Measurements from ENCODE around the gene MAP2.

The MAP2 gene

DNA sequence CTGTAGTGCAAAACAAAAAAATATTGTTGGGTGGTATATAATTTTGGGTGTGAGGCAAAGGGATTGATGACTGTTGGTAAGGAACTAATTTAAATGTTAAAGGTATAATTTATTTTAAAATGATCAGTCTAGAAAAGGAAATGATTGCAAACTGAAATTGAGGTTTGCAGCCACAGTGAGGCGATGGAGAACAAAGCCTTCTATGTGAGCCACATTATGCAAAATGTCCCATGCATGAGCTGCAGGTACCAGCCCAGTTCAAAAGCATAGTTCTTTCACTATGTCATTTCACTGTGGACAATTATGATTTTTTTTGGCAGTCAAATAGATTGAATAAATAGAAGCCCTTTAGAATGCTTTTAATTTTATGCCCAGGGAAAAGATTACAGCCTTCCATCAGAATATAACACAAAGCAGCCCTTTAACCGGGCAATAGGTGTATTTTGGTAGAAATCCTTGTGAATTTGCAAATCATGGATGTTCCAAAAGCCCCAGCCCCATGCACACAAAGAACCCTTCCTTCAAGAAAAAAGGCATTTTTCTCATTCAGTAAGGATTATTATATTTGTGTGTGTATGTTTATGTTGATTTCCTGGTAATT lies 1.7 kb downstream of the MAP2 start:
- peak; percentile 73 for DNase-seq
- no peak overlapping the region for H2BK5ac ChIP-seq (ENCODE audit: low read length)
- H2BK120ac ChIP-seq (ENCODE audit: low read depth, low read length) = no peak overlapping the region
- WGBS (ENCODE audit: extremely low coverage, insufficient coverage, low lambda C conversion rate) = no CpG with 5 or more reads among the region's 2 CpGs
- no peak overlapping the region for H2AK5ac ChIP-seq (ENCODE audit: low read length)
- no peak overlapping the region for H3K27ac ChIP-seq (ENCODE audit: low read depth, low read length)
- H3K18ac ChIP-seq (ENCODE audit: low read length) = no peak overlapping the region
- no peak overlapping the region for H3K4me3 ChIP-seq (ENCODE audit: low read length)
- no peaks in the 10 kb centered on the region for H3K36me3 ChIP-seq (ENCODE audit: control insufficient read depth, insufficient read depth, low read length)
- H3K27me3 ChIP-seq (ENCODE audit: insufficient read depth, low read length, poor library complexity) = no peaks in the 10 kb centered on the region
- H3K79me1 ChIP-seq (ENCODE audit: low read length) = no peaks in the 10 kb centered on the region
- H4K8ac ChIP-seq (ENCODE audit: low read depth, low read length) = no peak overlapping the region
- H3K23ac ChIP-seq (ENCODE audit: low read length) = no peak overlapping the region
- no peaks in the 10 kb centered on the region for H3K79me2 ChIP-seq (ENCODE audit: control insufficient read depth, insufficient read depth, low read length)
- H2BK15ac ChIP-seq (replicated peaks; ENCODE audit: low read depth) = no peak overlapping the region
- no peak overlapping the region for H3K9ac ChIP-seq (ENCODE audit: low read length)
- no peak overlapping the region for H3K4ac ChIP-seq (ENCODE audit: low read depth, low read length)
- no peak overlapping the region for H3K4me2 ChIP-seq (ENCODE audit: low read length)
- no peaks in the 10 kb centered on the region for H3K4me1 ChIP-seq (ENCODE audit: control insufficient read depth, low read depth, low read length)
- no peak overlapping the region for H4K5ac ChIP-seq (ENCODE audit: low read length)
- H3K56ac ChIP-seq (ENCODE audit: low read length) = no peak overlapping the region

DNA sequence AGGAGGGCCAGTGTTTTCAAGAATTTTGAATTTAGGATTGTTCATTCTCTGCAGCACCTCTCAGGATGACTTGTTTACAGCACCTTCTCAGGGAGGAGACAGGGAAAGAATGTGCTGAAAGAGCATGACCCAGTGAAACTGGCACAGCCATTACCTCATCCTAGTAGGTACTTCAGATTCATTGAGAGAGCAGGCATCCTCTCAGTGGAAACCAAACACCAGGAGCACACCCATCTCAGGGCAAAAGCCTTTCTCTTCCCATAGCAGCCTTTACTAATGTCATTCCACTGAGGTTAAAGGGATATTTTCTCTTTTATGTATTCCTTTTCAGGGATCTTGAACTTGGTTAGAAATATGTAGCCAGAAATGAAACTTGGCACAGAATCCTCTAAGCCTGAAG lies 2.6 kb downstream of the MAP2 start:
- Histone ChIP-seq H3K4me3 (ENCODE audit: low read length) (no peak overlapping the region), H3K4me2 (ENCODE audit: low read length) (no peak overlapping the region), H3K23ac (ENCODE audit: low read length) (no peak overlapping the region), H3K4ac (ENCODE audit: low read depth, low read length) (no peak overlapping the region), H3K36me3 (ENCODE audit: control insufficient read depth, insufficient read depth, low read length) (no peaks in the 10 kb centered on the region), H3K27ac (ENCODE audit: low read depth, low read length) (no peak overlapping the region), H2BK120ac (ENCODE audit: low read depth, low read length) (no peak overlapping the region), H4K8ac (ENCODE audit: low read depth, low read length) (no peak overlapping the region), H2BK15ac (replicated peaks; ENCODE audit: low read depth) (no peak overlapping the region), H3K79me1 (ENCODE audit: low read length) (no peaks in the 10 kb centered on the region), H2AK5ac (ENCODE audit: low read length) (no peak overlapping the region), H3K27me3 (ENCODE audit: insufficient read depth, low read length, poor library complexity) (no peaks in the 10 kb centered on the region), H3K56ac (ENCODE audit: low read length) (no peak overlapping the region), H3K9ac (ENCODE audit: low read length) (no peak overlapping the region), H4K5ac (ENCODE audit: low read length) (no peak overlapping the region), H3K18ac (ENCODE audit: low read length) (no peak overlapping the region), H2BK5ac (ENCODE audit: low read length) (no peak overlapping the region), H3K79me2 (ENCODE audit: control insufficient read depth, insufficient read depth, low read length) (no peaks in the 10 kb centered on the region), H3K4me1 (ENCODE audit: control insufficient read depth, low read depth, low read length) (no peaks in the 10 kb centered on the region)
- peak; percentile 96 for DNase-seq

DNA sequence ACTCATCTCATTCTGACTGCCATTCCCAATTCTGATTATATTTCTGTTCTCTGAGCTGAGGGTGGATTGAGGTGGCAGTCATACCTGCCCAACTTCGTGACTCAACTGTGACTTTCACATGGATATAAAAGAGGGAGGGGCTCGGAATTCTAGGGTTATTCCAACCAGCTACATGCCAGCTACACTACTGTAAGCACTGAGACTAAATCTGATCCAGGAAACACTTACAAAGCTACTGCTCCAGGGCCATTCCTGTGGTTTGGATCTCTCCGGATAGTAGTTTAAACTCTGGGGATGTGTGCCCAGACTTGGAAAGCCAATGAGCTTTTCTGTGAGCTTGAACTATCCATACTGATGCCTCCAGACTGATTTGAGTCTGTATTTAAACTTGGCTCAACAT lies 7.9 kb downstream of the MAP2 start:
- no CpG with 5 or more reads among the region's 3 CpGs for WGBS (ENCODE audit: extremely low coverage, insufficient coverage, low lambda C conversion rate)
- Histone ChIP-seq H2BK120ac (ENCODE audit: low read depth, low read length) (no peak overlapping the region), H2BK15ac (replicated peaks; ENCODE audit: low read depth) (no peak overlapping the region), H3K4me1 (ENCODE audit: control insufficient read depth, low read depth, low read length) (no peaks in the 10 kb centered on the region), H3K9ac (ENCODE audit: low read length) (no peak overlapping the region), H3K79me2 (ENCODE audit: control insufficient read depth, insufficient read depth, low read length) (no peaks in the 10 kb centered on the region), H3K36me3 (ENCODE audit: control insufficient read depth, insufficient read depth, low read length) (no peaks in the 10 kb centered on the region), H4K5ac (ENCODE audit: low read length) (no peak overlapping the region), H3K4me2 (ENCODE audit: low read length) (no peak overlapping the region), H3K4me3 (ENCODE audit: low read length) (no peak overlapping the region), H3K56ac (ENCODE audit: low read length) (no peak overlapping the region), H3K18ac (ENCODE audit: low read length) (no peak overlapping the region), H2BK5ac (ENCODE audit: low read length) (no peak overlapping the region), H3K23ac (ENCODE audit: low read length) (no peak overlapping the region), H3K79me1 (ENCODE audit: low read length) (no peaks in the 10 kb centered on the region), H3K27ac (ENCODE audit: low read depth, low read length) (no peak overlapping the region), H3K27me3 (ENCODE audit: insufficient read depth, low read length, poor library complexity) (no peaks in the 10 kb centered on the region), H3K4ac (ENCODE audit: low read depth, low read length) (no peak overlapping the region), H2AK5ac (ENCODE audit: low read length) (no peak overlapping the region), H4K8ac (ENCODE audit: low read depth, low read length) (no peak overlapping the region)
- peak; percentile 44 for DNase-seq

DNA sequence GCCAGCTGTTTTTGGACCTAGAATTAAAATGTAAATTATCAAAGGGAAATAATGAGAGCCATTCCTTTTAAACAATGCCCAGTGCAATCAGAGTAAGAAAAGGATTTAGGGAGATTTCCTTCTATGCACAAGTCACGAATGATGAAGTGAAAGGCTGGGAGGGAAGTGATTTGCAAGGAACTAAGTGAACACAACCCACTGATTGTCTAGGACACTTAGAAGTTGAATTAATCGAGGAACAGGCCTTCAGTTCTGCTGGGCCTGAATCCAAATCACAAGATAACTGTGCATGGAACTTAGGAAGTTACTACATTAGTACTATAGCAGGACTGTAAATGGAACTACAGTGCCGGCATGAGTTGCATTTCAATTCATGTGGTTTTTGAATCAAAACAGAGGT lies 17.7 kb downstream of the MAP2 start:
- H3K18ac ChIP-seq (ENCODE audit: low read length) = no peak overlapping the region
- no peak overlapping the region for H3K4ac ChIP-seq (ENCODE audit: low read depth, low read length)
- no peaks in the 10 kb centered on the region for H3K79me2 ChIP-seq (ENCODE audit: control insufficient read depth, insufficient read depth, low read length)
- no peak for DNase-seq
- no peak overlapping the region for H3K9ac ChIP-seq (ENCODE audit: low read length)
- no peak overlapping the region for H2BK15ac ChIP-seq (replicated peaks; ENCODE audit: low read depth)
- no peak overlapping the region for H2BK120ac ChIP-seq (ENCODE audit: low read depth, low read length)
- no peak overlapping the region for H3K27ac ChIP-seq (ENCODE audit: low read depth, low read length)
- no peak overlapping the region for H4K8ac ChIP-seq (ENCODE audit: low read depth, low read length)
- H2BK5ac ChIP-seq (ENCODE audit: low read length) = no peak overlapping the region
- no peaks in the 10 kb centered on the region for H3K36me3 ChIP-seq (ENCODE audit: control insufficient read depth, insufficient read depth, low read length)
- no peaks in the 10 kb centered on the region for H3K79me1 ChIP-seq (ENCODE audit: low read length)
- no peak overlapping the region for H3K23ac ChIP-seq (ENCODE audit: low read length)
- H3K4me3 ChIP-seq (ENCODE audit: low read length) = no peak overlapping the region
- H2AK5ac ChIP-seq (ENCODE audit: low read length) = no peak overlapping the region
- no peak overlapping the region for H4K5ac ChIP-seq (ENCODE audit: low read length)
- H3K27me3 ChIP-seq (ENCODE audit: insufficient read depth, low read length, poor library complexity) = no peaks in the 10 kb centered on the region
- WGBS (ENCODE audit: extremely low coverage, insufficient coverage, low lambda C conversion rate) = no CpG with 5 or more reads among the region's 3 CpGs
- no peak overlapping the region for H3K4me2 ChIP-seq (ENCODE audit: low read length)
- H3K56ac ChIP-seq (ENCODE audit: low read length) = no peak overlapping the region
- no peaks in the 10 kb centered on the region for H3K4me1 ChIP-seq (ENCODE audit: control insufficient read depth, low read depth, low read length)

DNA sequence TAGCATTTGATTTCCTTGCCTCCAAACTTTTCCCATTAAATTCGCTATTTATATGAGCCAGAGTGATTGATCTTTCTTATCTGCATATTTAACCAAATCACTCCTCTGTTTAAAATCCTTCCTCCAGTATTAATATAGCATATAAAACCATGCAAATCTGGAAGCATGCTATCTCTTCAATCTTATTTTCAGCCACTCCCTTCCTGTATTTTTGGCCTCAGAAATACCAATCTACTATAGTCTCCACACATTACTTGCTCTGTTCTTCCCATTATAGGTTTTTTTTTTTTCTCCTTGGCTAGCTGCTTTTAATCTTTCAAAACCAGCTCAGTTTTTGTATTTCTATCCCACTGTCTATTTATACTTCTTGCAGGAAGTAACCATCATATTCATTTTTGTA lies 19.1 kb downstream of the MAP2 start:
- no peak overlapping the region for H2BK5ac ChIP-seq (ENCODE audit: low read length)
- no peak overlapping the region for H2AK5ac ChIP-seq (ENCODE audit: low read length)
- H3K18ac ChIP-seq (ENCODE audit: low read length) = no peak overlapping the region
- H2BK15ac ChIP-seq (replicated peaks; ENCODE audit: low read depth) = no peak overlapping the region
- no peak overlapping the region for H4K8ac ChIP-seq (ENCODE audit: low read depth, low read length)
- H3K27ac ChIP-seq (ENCODE audit: low read depth, low read length) = no peak overlapping the region
- DNase-seq = no peak
- H3K79me2 ChIP-seq (ENCODE audit: control insufficient read depth, insufficient read depth, low read length) = no peaks in the 10 kb centered on the region
- H3K56ac ChIP-seq (ENCODE audit: low read length) = no peak overlapping the region
- no peaks in the 10 kb centered on the region for H3K36me3 ChIP-seq (ENCODE audit: control insufficient read depth, insufficient read depth, low read length)
- no peak overlapping the region for H3K23ac ChIP-seq (ENCODE audit: low read length)
- H3K4me3 ChIP-seq (ENCODE audit: low read length) = no peak overlapping the region
- no peak overlapping the region for H3K9ac ChIP-seq (ENCODE audit: low read length)
- H3K4me1 ChIP-seq (ENCODE audit: control insufficient read depth, low read depth, low read length) = no peaks in the 10 kb centered on the region
- H3K4me2 ChIP-seq (ENCODE audit: low read length) = no peak overlapping the region
- H4K5ac ChIP-seq (ENCODE audit: low read length) = no peak overlapping the region
- WGBS (ENCODE audit: extremely low coverage, insufficient coverage, low lambda C conversion rate) = no CpG with 5 or more reads among the region's 1 CpG
- H3K27me3 ChIP-seq (ENCODE audit: insufficient read depth, low read length, poor library complexity) = no peaks in the 10 kb centered on the region
- H2BK120ac ChIP-seq (ENCODE audit: low read depth, low read length) = no peak overlapping the region
- no peak overlapping the region for H3K4ac ChIP-seq (ENCODE audit: low read depth, low read length)
- H3K79me1 ChIP-seq (ENCODE audit: low read length) = no peaks in the 10 kb centered on the region

DNA sequence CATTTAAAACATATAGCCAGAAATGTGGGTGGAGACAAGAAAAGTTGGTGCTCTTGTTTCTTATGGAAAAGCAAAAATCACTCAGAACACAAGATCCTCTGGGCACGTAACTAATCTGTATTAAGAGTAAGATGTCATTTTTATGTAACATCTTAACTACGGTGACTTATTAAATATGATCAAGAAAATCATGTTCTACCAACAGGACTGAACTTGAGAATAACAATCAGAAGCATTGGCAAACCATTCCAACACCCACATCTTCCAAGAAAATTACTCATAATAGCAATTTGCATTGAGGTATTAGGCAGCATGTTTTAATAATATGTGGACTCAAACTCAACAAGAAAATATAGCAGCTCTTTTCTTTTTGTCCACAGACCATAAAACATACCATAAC lies 21.6 kb downstream of the MAP2 start:
- no peaks in the 10 kb centered on the region for H3K79me2 ChIP-seq (ENCODE audit: control insufficient read depth, insufficient read depth, low read length)
- H3K56ac ChIP-seq (ENCODE audit: low read length) = no peak overlapping the region
- H3K4me3 ChIP-seq (ENCODE audit: low read length) = no peak overlapping the region
- H3K79me1 ChIP-seq (ENCODE audit: low read length) = no peaks in the 10 kb centered on the region
- H3K36me3 ChIP-seq (ENCODE audit: control insufficient read depth, insufficient read depth, low read length) = no peaks in the 10 kb centered on the region
- H3K23ac ChIP-seq (ENCODE audit: low read length) = no peak overlapping the region
- no peak overlapping the region for H3K27ac ChIP-seq (ENCODE audit: low read depth, low read length)
- H2BK5ac ChIP-seq (ENCODE audit: low read length) = no peak overlapping the region
- H3K18ac ChIP-seq (ENCODE audit: low read length) = no peak overlapping the region
- no peak overlapping the region for H3K9ac ChIP-seq (ENCODE audit: low read length)
- no peak overlapping the region for H2BK15ac ChIP-seq (replicated peaks; ENCODE audit: low read depth)
- H3K27me3 ChIP-seq (ENCODE audit: insufficient read depth, low read length, poor library complexity) = no peaks in the 10 kb centered on the region
- DNase-seq = no peak
- no peak overlapping the region for H2BK120ac ChIP-seq (ENCODE audit: low read depth, low read length)
- no peak overlapping the region for H4K5ac ChIP-seq (ENCODE audit: low read length)
- H4K8ac ChIP-seq (ENCODE audit: low read depth, low read length) = no peak overlapping the region
- no peak overlapping the region for H2AK5ac ChIP-seq (ENCODE audit: low read length)
- H3K4me1 ChIP-seq (ENCODE audit: control insufficient read depth, low read depth, low read length) = no peaks in the 10 kb centered on the region
- H3K4ac ChIP-seq (ENCODE audit: low read depth, low read length) = no peak overlapping the region
- H3K4me2 ChIP-seq (ENCODE audit: low read length) = no peak overlapping the region
- WGBS (ENCODE audit: extremely low coverage, insufficient coverage, low lambda C conversion rate) = no CpG with 5 or more reads among the region's 2 CpGs

Measured in mesendoderm (in vitro differentiated cells).